ENCODE data around the gene B3GALT4. TPM values are rescaled to one million over a fixed set of nuclear protein-coding genes. Genes with fewer than 3 reads are reported as not detected.

Gene B3GALT4
- total RNA-seq, 1 experiment from 2014 or later, result 0.58 TPM

DNA sequence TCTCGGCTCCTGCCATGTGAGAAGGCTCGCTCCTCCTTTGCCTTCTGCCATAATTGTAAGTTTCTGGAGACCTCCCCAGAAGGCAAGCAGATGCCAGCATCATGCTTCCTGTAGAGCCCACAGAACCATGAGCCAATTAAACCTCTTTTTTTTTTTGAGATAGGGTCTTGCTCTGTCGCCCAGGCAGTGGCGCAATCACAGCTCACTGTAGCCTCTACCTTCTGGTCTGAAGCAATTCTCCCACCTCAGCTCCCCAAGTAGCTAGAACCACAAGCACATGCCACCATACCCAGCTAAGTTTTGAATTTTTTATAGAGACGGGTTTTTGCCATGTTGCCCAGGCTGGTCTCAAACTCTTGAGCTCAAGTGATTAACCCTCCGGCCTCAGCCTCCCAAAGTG lies 40.1 kb upstream of the B3GALT4 start:
- CTCF ChIA-PET, result interaction anchor here (0.6 to 0.7 kb wide), 2 partner anchors 8 to 304 kb away, joined by 3 to 5 read pairs; no protein-coding TSS in a partner anchor
- no peaks in the 10 kb centered on the region for H3K36me3 Mint-ChIP-seq (ENCODE audit: insufficient read depth, unreplicated experiment)
- POLR2A ChIA-PET, result no interaction called here
- no peak overlapping the region for H3K27ac Mint-ChIP-seq (ENCODE audit: low read depth, unreplicated experiment)
- intact Hi-C loops (cut with micrococcal nuclease), result no loop called here
- H3K4me1 Mint-ChIP-seq (ENCODE audit: insufficient read depth, unreplicated experiment), result no peaks in the 10 kb centered on the region
- TF ChIP-seq, protein P1, sequence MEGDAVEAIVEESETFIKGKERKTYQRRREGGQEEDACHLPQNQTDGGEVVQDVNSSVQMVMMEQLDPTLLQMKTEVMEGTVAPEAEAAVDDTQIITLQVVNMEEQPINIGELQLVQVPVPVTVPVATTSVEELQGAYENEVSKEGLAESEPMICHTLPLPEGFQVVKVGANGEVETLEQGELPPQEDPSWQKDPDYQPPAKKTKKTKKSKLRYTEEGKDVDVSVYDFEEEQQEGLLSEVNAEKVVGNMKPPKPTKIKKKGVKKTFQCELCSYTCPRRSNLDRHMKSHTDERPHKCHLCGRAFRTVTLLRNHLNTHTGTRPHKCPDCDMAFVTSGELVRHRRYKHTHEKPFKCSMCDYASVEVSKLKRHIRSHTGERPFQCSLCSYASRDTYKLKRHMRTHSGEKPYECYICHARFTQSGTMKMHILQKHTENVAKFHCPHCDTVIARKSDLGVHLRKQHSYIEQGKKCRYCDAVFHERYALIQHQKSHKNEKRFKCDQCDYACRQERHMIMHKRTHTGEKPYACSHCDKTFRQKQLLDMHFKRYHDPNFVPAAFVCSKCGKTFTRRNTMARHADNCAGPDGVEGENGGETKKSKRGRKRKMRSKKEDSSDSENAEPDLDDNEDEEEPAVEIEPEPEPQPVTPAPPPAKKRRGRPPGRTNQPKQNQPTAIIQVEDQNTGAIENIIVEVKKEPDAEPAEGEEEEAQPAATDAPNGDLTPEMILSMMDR (IDR thresholded peaks at IDR 0.05; ENCODE audit: unreplicated experiment), result no peak
- no TSS peak for BruUV-seq (replicated peaks)
- no peak overlapping the region for H3K4me3 Mint-ChIP-seq (ENCODE audit: unreplicated experiment)
- H3K9me3 Mint-ChIP-seq (ENCODE audit: unreplicated experiment), result no peaks in the 10 kb centered on the region
- H3K27me3 Mint-ChIP-seq (ENCODE audit: insufficient read depth, unreplicated experiment), result peaks cover 56% of the 10 kb centered on the region
- no peak for DNase-seq (ENCODE audit: unreplicated experiment)

DNA sequence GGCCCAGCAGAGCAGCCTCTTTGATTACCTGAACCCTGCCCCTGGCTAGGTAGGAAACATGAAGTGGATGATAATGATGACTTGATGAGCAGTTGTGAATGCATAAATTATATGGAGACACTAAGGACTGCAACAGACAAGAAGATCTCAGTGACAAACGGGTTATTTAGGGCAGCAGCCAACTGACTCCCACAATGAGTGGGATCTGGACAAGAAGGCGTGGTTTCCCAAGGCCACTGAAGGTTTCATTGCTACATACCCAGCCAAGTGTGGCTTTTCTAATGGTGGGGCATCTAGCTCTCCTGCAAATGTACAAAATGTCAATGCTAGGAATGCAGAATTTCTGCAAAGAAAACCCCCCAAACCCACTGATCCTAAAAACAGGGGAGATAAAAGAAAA lies 39.2 kb upstream of the B3GALT4 start:
- Mint-ChIP-seq H3K36me3 (ENCODE audit: insufficient read depth, unreplicated experiment) (no peaks in the 10 kb centered on the region), H3K4me3 (ENCODE audit: unreplicated experiment) (no peak overlapping the region), H3K27me3 (ENCODE audit: insufficient read depth, unreplicated experiment) (peaks cover 57% of the 10 kb centered on the region), H3K4me1 (ENCODE audit: insufficient read depth, unreplicated experiment) (no peaks in the 10 kb centered on the region), H3K27ac (ENCODE audit: low read depth, unreplicated experiment) (no peak overlapping the region), H3K9me3 (ENCODE audit: unreplicated experiment) (no peaks in the 10 kb centered on the region)
- ChIA-PET CTCF (interaction anchor here (0.8 to 1.1 kb wide), 2 partner anchors 41 to 108 kb away, joined by 3 read pairs; no protein-coding TSS in a partner anchor), POLR2A (interaction anchor here (1.0 to 1.4 kb wide), 2 partner anchors 16 to 34 kb away, joined by 4 to 5 read pairs; partner anchors contain the start of gene VPS52)
- intact Hi-C loops (cut with micrococcal nuclease), result no loop called here
- BruUV-seq (replicated peaks), result no TSS peak
- TF ChIP-seq, protein P1 (IDR thresholded peaks at IDR 0.05; ENCODE audit: unreplicated experiment), result no peak
- DNase-seq (ENCODE audit: unreplicated experiment), result no peak

DNA sequence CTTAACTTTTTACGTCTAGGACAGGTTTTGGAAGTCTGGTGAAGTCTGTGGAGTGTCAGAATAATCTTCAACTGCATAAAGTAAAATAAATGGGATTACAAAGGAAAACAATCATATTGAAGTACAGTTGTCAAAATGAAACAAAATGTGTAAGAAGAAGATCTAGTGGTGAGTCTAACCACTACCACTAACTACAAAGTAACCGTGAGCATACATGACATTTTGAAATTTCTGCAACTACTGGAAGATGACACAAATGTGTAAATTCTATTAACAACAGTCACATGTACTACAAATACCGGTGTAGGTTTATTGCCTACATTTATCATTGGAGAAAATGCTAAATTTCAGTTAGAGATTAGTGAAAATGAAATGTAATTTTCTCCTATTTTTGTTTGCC lies 35.0 kb upstream of the B3GALT4 start:
- POLR2A ChIA-PET, result no interaction called here
- Mint-ChIP-seq H3K9me3 (ENCODE audit: unreplicated experiment) (no peaks in the 10 kb centered on the region), H3K27ac (ENCODE audit: low read depth, unreplicated experiment) (no peak overlapping the region), H3K4me1 (ENCODE audit: insufficient read depth, unreplicated experiment) (no peaks in the 10 kb centered on the region), H3K27me3 (ENCODE audit: insufficient read depth, unreplicated experiment) (peaks cover 46% of the 10 kb centered on the region), H3K36me3 (ENCODE audit: insufficient read depth, unreplicated experiment) (no peaks in the 10 kb centered on the region), H3K4me3 (ENCODE audit: unreplicated experiment) (no peak overlapping the region)
- intact Hi-C loops (cut with micrococcal nuclease), result no loop called here
- TF ChIP-seq, protein P1 (IDR thresholded peaks at IDR 0.05; ENCODE audit: unreplicated experiment), result no peak
- no peak for DNase-seq (ENCODE audit: unreplicated experiment)
- CTCF ChIA-PET, result no interaction called here
- BruUV-seq (replicated peaks), result no TSS peak

DNA sequence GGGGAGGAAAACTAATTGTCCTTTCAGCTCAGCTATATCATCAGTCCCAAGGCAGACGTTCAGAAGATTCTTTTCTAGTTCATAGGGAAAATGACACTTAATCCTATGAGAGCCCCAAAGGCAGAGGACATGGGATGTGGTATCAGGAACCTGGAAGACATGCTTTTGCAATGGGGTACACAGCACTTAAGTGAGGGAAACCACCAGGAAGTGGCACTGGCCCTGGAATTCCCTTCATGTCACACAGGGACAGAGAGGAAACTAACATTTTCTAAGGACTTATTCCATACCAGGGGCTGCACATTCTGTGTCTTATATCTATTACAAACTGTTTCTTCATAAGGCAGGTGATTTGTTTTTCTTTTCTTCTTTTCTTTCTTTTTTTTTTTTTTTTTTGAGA lies 33.4 kb upstream of the B3GALT4 start:
- intact Hi-C loops (cut with micrococcal nuclease), result no loop called here
- peaks cover 46% of the 10 kb centered on the region for H3K27me3 Mint-ChIP-seq (ENCODE audit: insufficient read depth, unreplicated experiment)
- no peaks in the 10 kb centered on the region for H3K9me3 Mint-ChIP-seq (ENCODE audit: unreplicated experiment)
- TF ChIP-seq, protein P1 (IDR thresholded peaks at IDR 0.05; ENCODE audit: unreplicated experiment), result no peak
- H3K4me1 Mint-ChIP-seq (ENCODE audit: insufficient read depth, unreplicated experiment), result no peaks in the 10 kb centered on the region
- H3K27ac Mint-ChIP-seq (ENCODE audit: low read depth, unreplicated experiment), result no peak overlapping the region
- H3K4me3 Mint-ChIP-seq (ENCODE audit: unreplicated experiment), result no peak overlapping the region
- POLR2A ChIA-PET, result interaction anchor here (0.8 kb wide), 1 partner anchor 11 kb away, joined by 3 read pairs; no protein-coding TSS in a partner anchor
- DNase-seq (ENCODE audit: unreplicated experiment), result no peak
- no TSS peak for BruUV-seq (replicated peaks)
- CTCF ChIA-PET, result interaction anchor here (1.0 kb wide), 1 partner anchor 94 kb away, joined by 4 read pairs; no protein-coding TSS in a partner anchor
- peaks cover 3% of the 10 kb centered on the region for H3K36me3 Mint-ChIP-seq (ENCODE audit: insufficient read depth, unreplicated experiment)

Measured in MCF 10A (cell line).